Neural cell (in vitro differentiated cells): ENCODE measurements around the gene ITGAX.

Source experiments
- CTCF ChIP-seq: fragments of 450-650 bp; IDR thresholded peaks from 2 replicates; pipeline ENCODE4 v1.5.1; 2014; ENCODE audit warnings: antibody characterized with exemption, mild to moderate bottlenecking, moderate library complexity; ENCODE audit not compliant: poor library complexity, severe bottlenecking
- EP300 ChIP-seq: fragments of 450-650 bp; conservative IDR thresholded peaks from 2 replicates; pipeline ENCODE4 v1.6.1; 2014; ENCODE audit warnings: antibody characterized with exemption, mild to moderate bottlenecking, moderate library complexity; ENCODE audit not compliant: poor library complexity, severe bottlenecking
- EZH2 ChIP-seq: fragments of 200-600, 300-800 bp; shearing (Covaris generic), sonication (generic); IDR thresholded peaks from 2 replicates; pipeline ENCODE4 v1.6.1; 2014; ENCODE audit warnings: antibody characterized with exemption, low read length, borderline replicate concordance, mild to moderate bottlenecking; ENCODE audit not compliant: insufficient read depth, poor library complexity, severe bottlenecking
- MXI1 ChIP-seq: fragments of 450-650 bp; conservative IDR thresholded peaks from 2 replicates; pipeline ENCODE4 v1.6.1; 2014; ENCODE audit warnings: antibody characterized with exemption, mild to moderate bottlenecking; ENCODE audit not compliant: poor library complexity, severe bottlenecking
- POLR2AphosphoS5 ChIP-seq: IDR thresholded peaks from 2 replicates; pipeline ENCODE4 v1.6.1; 2012
- RAD21 ChIP-seq: fragments of 450-650 bp; conservative IDR thresholded peaks from 2 replicates; pipeline ENCODE4 v1.6.1; 2014; ENCODE audit warnings: antibody characterized with exemption, mild to moderate bottlenecking, moderate library complexity
- TAF1 ChIP-seq: IDR thresholded peaks from 2 replicates; pipeline ENCODE4 v1.6.1; 2012; ENCODE audit warnings: low read depth

GRCh38 chr16:31401436-31401835 is 46.5 kb downstream of the ITGAX start:
- TF ChIP-seq TAF1, result no peak
- no peak for TF ChIP-seq EP300
- no peak for TF ChIP-seq POLR2AphosphoS5
- no peak for TF ChIP-seq CTCF
- no peak for TF ChIP-seq EZH2
- no peak for TF ChIP-seq RAD21
- no peak for TF ChIP-seq MXI1
